Esophagus squamous epithelium (tissue), 5 donors: ENCODE measurements around the gene TNP2. TPM values are rescaled to one million over a fixed set of nuclear protein-coding genes. Genes with fewer than 3 reads are reported as not detected.
A peak's percentile ranks its signal among the peaks of the same experiment; 100 is the strongest.

Source experiments
- DNase-seq: peaks from one replicate; lab custom pipeline; 2025; lab: John Stamatoyannopoulos, UW
- H3K27ac ChIP-seq, 4 donors: fragments of 200-600 bp; sonication (generic); one replicate each; pipeline ENCODE4 v1.5.1; 2016 to 2019; ENCODE audit warnings: mild to moderate bottlenecking in 1 of 4
- H3K27me3 ChIP-seq, 4 donors: fragments of 200-600 bp; sonication (generic); 1 replicate in 3 of 4; 2 replicates in 1 of 4; pipeline versions ENCODE4 v1.5.1 to v1.6.0; 2017 to 2021; ENCODE audit warnings: antibody characterized with exemption in 1 of 4
- H3K36me3 ChIP-seq, 3 donors: fragments of 200-600 bp; sonication (generic); one replicate each; pipeline ENCODE4 v1.5.1; 2016 to 2019
- H3K4me1 ChIP-seq, 3 donors: fragments of 200-600 bp; sonication (generic); one replicate each; pipeline ENCODE4 v1.5.1; 2017 to 2019
- H3K4me3 ChIP-seq, 4 donors: fragments of 200-600 bp; sonication (generic); 1 replicate in 3 of 4; 2 replicates in 1 of 4; pipeline ENCODE4 v1.5.1; 2016 to 2019; ENCODE audit warnings: mild to moderate bottlenecking in 2 of 4, moderate library complexity in 1 of 4
- H3K9me3 ChIP-seq, 3 donors: fragments of 200-600 bp; sonication (generic); one replicate each; pipeline ENCODE4 v1.5.1; 2016 to 2019
- CTCF ChIP-seq, 6 experiments: fragments of 450-650 bp in 4 of 6; fragments of 200-600 bp in 2 of 6; sonication (generic) in 2 of 6; IDR thresholded peaks; one replicate each; pipeline ENCODE4 v1.5.1; 2016 to 2019; ENCODE audit warnings: antibody characterized with exemption in 6 of 6, mild to moderate bottlenecking in 4 of 6, moderate library complexity in 4 of 6
- POLR2A ChIP-seq, 4 donors: fragments of 450-650 bp; IDR thresholded peaks; one replicate each; pipeline ENCODE4 v1.6.1; 2017; ENCODE audit warnings: antibody characterized with exemption in 4 of 4, mild to moderate bottlenecking in 4 of 4, moderate library complexity in 3 of 4
- WGBS, 2 donors: methylation state at CpG; one replicate each; pipeline ENCODE4 v1.1.5; 2018; 5-methylcytosine and 5-hydroxymethylcytosine counted together
- intact Hi-C: fragments of 100-400 bp; cut with DNase I; formaldehyde crosslinking; loops from one replicate; pipeline ENCODE4 v1.15.0; 2022
- total RNA-seq, 4 donors: library from RNA; depleted of rRNA; stranded (reverse); fragments of >200 nt; gene quantifications; one replicate each; pipeline ENCODE4 v1.1.0, GENCODE V29; 2016
- donor health status: DM: yes; HTN: yes; CAD: no.

TNP2 gene
- total RNA-seq, 4 donors from 2014 or later = not detected

GRCh38 chr16:11256661-11257130 lies 12.4 kb downstream of the TNP2 start:
- peak overlapping the region; percentile 71 to 92 (median 80) for H3K4me3 ChIP-seq
- peak overlapping the region; percentile 97 to 98 (median 97) for H3K27ac ChIP-seq
- H3K4me1 ChIP-seq = peaks cover 29 to 69% (median 29%) of the 10 kb centered on the region in 3 donors
- no peak for DNase-seq
- peaks cover 0 to 20% (median 0%) of the 10 kb centered on the region in 4 donors for H3K27me3 ChIP-seq
- no peaks in the 10 kb centered on the region for H3K36me3 ChIP-seq
- 0% methylated on average over 2 to 4 of the region's 32 CpGs for WGBS, 2 donors
- H3K9me3 ChIP-seq = no peaks in the 10 kb centered on the region
- intact Hi-C loops = loop anchor here (5.0 to 10.0 kb wide), 2 partner anchors 98 to 284 kb away; no protein-coding TSS in a partner anchor
- TF ChIP-seq CTCF (IDR thresholded peaks at IDR 0.05) = no peak

- Histone ChIP-seq H3K36me3 (no peaks in the 10 kb centered on the region), H3K4me1 (peaks cover 29 to 70% (median 29%) of the 10 kb centered on the region in 3 donors), H3K27ac (peak within 1 kb of the TSS; percentile 97 to 98 (median 97)), H3K27me3 (peaks cover 0 to 25% (median 0%) of the 10 kb centered on the region in 4 donors), H3K4me3 (peak within 1 kb of the TSS; percentile 71 to 92 (median 80)), H3K9me3 (no peaks in the 10 kb centered on the region)
- no peak for DNase-seq
- peak in 3 of 4 donors; percentile 84 to 98 (median 97) for TF ChIP-seq POLR2A (IDR thresholded peaks at IDR 0.05)
- peak; percentile 84 to 98 (median 94) for TF ChIP-seq CTCF (IDR thresholded peaks at IDR 0.05)
- intact Hi-C loops = loop anchor here (5.0 to 10.0 kb wide), 2 partner anchors 99 to 284 kb away; no protein-coding TSS in a partner anchor
- 0 to 1% methylated on average over 4 to 16 of the region's 100 CpGs for WGBS, 2 donors
These were observed 13.1 kb downstream of the TNP2 start, which contains the start of gene SOCS1 for GRCh38 chr16:11255737-11256660. TSS of gene SOCS1 (minus strand) at chr16:11256204. CDS start at chr16:11255478, 726 bp downstream.

- Histone ChIP-seq H3K27ac (peak overlapping the region; percentile 97 to 98 (median 97)), H3K27me3 (peaks cover 0 to 25% (median 0%) of the 10 kb centered on the region in 4 donors), H3K9me3 (no peaks in the 10 kb centered on the region), H3K36me3 (no peaks in the 10 kb centered on the region), H3K4me3 (peak overlapping the region; percentile 71 to 92 (median 80)), H3K4me1 (peaks cover 29 to 70% (median 29%) of the 10 kb centered on the region in 3 donors)
- no peak for DNase-seq
- TF ChIP-seq CTCF (IDR thresholded peaks at IDR 0.05) (peak in 1 of 6 experiments; percentile 27), POLR2A (IDR thresholded peaks at IDR 0.05) (peak in 1 of 4 donors; percentile 4)
- WGBS, 2 donors = 0 to 2% methylated on average over 3 to 31 of the region's 105 CpGs
- intact Hi-C loops = loop anchor here (5.0 to 10.0 kb wide), 2 partner anchors 100 to 283 kb away; no protein-coding TSS in a partner anchor
These were observed 14.0 kb downstream of the TNP2 start for GRCh38 chr16:11254913-11255736.

GRCh38 chr16:11253995-11254912 lies 14.9 kb downstream of the TNP2 start:
- Histone ChIP-seq H3K4me1 (peaks cover 29 to 66% (median 29%) of the 10 kb centered on the region in 3 donors), H3K9me3 (no peaks in the 10 kb centered on the region), H3K4me3 (peak overlapping the region; percentile 71 to 92 (median 80)), H3K27me3 (peaks cover 0 to 25% (median 0%) of the 10 kb centered on the region in 4 donors), H3K36me3 (no peaks in the 10 kb centered on the region), H3K27ac (peak overlapping the region; percentile 97 to 98 (median 97))
- 31 to 49% methylated on average over 16 to 23 of the region's 29 CpGs for WGBS, 2 donors
- TF ChIP-seq POLR2A (IDR thresholded peaks at IDR 0.05) = no peak
- no peak for TF ChIP-seq CTCF (IDR thresholded peaks at IDR 0.05)
- no peak for DNase-seq
- intact Hi-C loops = loop anchor here (10.0 kb wide), 1 partner anchor 101 kb away; no protein-coding TSS in a partner anchor
